ENCODE results near the gene SYT2.
"Not testable (repeated sequence)": the region's sequence is repeated elsewhere in the genome, so short reads cannot be mapped to it uniquely, and the experiment has no call there.

The SYT2 gene

GRCh38 chr1:202589190-202589930 lies 120.9 kb downstream of the SYT2 start:
- no peak for DNase-seq

- DNase-seq: no peak
Measured at GRCh38 chr1:202588503-202589189, 121.6 kb downstream of the SYT2 start.

- no peak for DNase-seq
Measured at GRCh38 chr1:202587859-202588485, 122.3 kb downstream of the SYT2 start.

- DNase-seq: no peak
Measured at GRCh38 chr1:202586871-202587270, 123.4 kb downstream of the SYT2 start.

GRCh38 chr1:202586018-202586821 lies 124.0 kb downstream of the SYT2 start:
- peak; percentile 19 for DNase-seq

- no peak for DNase-seq
Measured at GRCh38 chr1:202585590-202585933, 124.7 kb downstream of the SYT2 start.

- DNase-seq: no peak
Measured at GRCh38 chr1:202584707-202585589, 125.3 kb downstream of the SYT2 start.

GRCh38 chr1:202582350-202582749 lies 127.9 kb downstream of the SYT2 start:
- not testable (repeated sequence) for DNase-seq

GRCh38 chr1:202580619-202581018 lies 129.6 kb downstream of the SYT2 start:
- DNase-seq: no peak

- DNase-seq: no peak
Measured at GRCh38 chr1:202579806-202580205, 130.4 kb downstream of the SYT2 start.

- DNase-seq: no peak
Measured at GRCh38 chr1:202578565-202578964, 131.7 kb downstream of the SYT2 start.

- DNase-seq: no peak
Measured at GRCh38 chr1:202578001-202578504, 132.2 kb downstream of the SYT2 start.

- DNase-seq: no peak
Measured at GRCh38 chr1:202577381-202577780, 132.9 kb downstream of the SYT2 start.

- DNase-seq: no peak
Measured at GRCh38 chr1:202576816-202577215, 133.4 kb downstream of the SYT2 start.

- DNase-seq: no peak
Measured at GRCh38 chr1:202575918-202576653, 134.2 kb downstream of the SYT2 start.

- DNase-seq: no peak
Measured at GRCh38 chr1:202572867-202573266, 137.4 kb downstream of the SYT2 start.

GRCh38 chr1:202571719-202572339 lies 138.4 kb downstream of the SYT2 start:
- DNase-seq: peak; percentile 15

- no peak for DNase-seq
Measured at GRCh38 chr1:202569393-202570322, 140.6 kb downstream of the SYT2 start.

- no peak for DNase-seq
Measured at GRCh38 chr1:202568826-202569225, 141.4 kb downstream of the SYT2 start.

- DNase-seq: no peak
Measured at GRCh38 chr1:202568410-202568809, 141.8 kb downstream of the SYT2 start.
